H1 (cell line): ENCODE results near the gene ZNF2.

ENCODE experiments used
- CBX5 ChIP-seq: fragments of 300-800, 300-1000 bp; sonication (generic); IDR thresholded peaks from 2 replicates; pipeline ENCODE4 v1.7.1; 2016; ENCODE audit warnings: antibody characterized with exemption, low read length, low read depth
- EP300 ChIP-seq, 2 experiments: IDR thresholded peaks; 1 replicate in 1 of 2; 2 replicates in 1 of 2; pipeline ENCODE4 v1.6.1; 2011 to 2012; ENCODE audit warnings: low read depth in 2 of 2, low read length in 2 of 2, mild to moderate bottlenecking in 2 of 2, borderline replicate concordance in 1 of 2, inconsistent platforms in 1 of 2, moderate library complexity in 1 of 2
- GTF2F1 ChIP-seq: IDR thresholded peaks from 2 replicates; pipeline ENCODE4 v1.6.1; 2012; ENCODE audit warnings: low read depth, low read length, improper control_type of control experiment, borderline replicate concordance
- POLR2AphosphoS5 ChIP-seq: IDR thresholded peaks from 2 replicates; pipeline ENCODE4 v1.6.1; 2011; ENCODE audit warnings: low read depth, low read length
- SIN3A ChIP-seq, 2 experiments: IDR thresholded peaks in 1 of 2; conservative IDR thresholded peaks in 1 of 2; 2 replicates each; pipeline ENCODE4 v1.6.1; 2011 to 2012; ENCODE audit warnings: low read length in 2 of 2, improper control_type of control experiment in 1 of 2, low read depth in 1 of 2, mild to moderate bottlenecking in 1 of 2
- SIX5 ChIP-seq: IDR thresholded peaks from 2 replicates; pipeline ENCODE4 v1.6.1; 2011; ENCODE audit warnings: mild to moderate bottlenecking, low read depth, low read length
- TF ChIP-seq, protein P1 (sequence below), 3 experiments: IDR thresholded peaks; 1 replicate in 2 of 3; 2 replicates in 1 of 3; pipeline versions ENCODE4 v1.5.1 to v1.6.1; 2011; ENCODE audit warnings: low read length in 3 of 3, mild to moderate bottlenecking in 3 of 3, inconsistent platforms in 2 of 3, low read depth in 1 of 3, moderate library complexity in 1 of 3; ENCODE audit not compliant: insufficient read depth in 1 of 3; ENCODE audit errors: control extremely low read depth in 1 of 3

DNA sequence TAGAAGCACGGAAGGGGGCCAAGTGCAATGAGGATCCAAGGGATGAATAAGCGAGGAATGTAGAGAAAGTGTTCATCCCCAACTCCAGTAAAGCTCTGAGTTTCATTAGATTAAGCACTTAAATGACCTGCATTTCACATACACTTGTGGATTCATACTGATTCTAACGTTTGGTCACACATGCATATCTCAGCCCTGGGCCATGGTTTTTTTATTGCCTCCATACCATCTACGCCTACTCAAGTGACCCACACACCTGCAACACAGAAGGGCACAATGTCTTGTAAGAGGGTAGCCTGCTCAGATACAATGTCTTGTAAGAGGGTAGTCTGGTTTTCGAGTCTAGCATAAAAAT, 43.4 kb upstream of the ZNF2 start:
- TF ChIP-seq, protein P1, sequence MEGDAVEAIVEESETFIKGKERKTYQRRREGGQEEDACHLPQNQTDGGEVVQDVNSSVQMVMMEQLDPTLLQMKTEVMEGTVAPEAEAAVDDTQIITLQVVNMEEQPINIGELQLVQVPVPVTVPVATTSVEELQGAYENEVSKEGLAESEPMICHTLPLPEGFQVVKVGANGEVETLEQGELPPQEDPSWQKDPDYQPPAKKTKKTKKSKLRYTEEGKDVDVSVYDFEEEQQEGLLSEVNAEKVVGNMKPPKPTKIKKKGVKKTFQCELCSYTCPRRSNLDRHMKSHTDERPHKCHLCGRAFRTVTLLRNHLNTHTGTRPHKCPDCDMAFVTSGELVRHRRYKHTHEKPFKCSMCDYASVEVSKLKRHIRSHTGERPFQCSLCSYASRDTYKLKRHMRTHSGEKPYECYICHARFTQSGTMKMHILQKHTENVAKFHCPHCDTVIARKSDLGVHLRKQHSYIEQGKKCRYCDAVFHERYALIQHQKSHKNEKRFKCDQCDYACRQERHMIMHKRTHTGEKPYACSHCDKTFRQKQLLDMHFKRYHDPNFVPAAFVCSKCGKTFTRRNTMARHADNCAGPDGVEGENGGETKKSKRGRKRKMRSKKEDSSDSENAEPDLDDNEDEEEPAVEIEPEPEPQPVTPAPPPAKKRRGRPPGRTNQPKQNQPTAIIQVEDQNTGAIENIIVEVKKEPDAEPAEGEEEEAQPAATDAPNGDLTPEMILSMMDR (IDR thresholded peaks at IDR 0.05; ENCODE audit: control extremely low read depth in 1 of 3, insufficient read depth in 1 of 3, low read depth in 1 of 3, low read length in 3 of 3): no peak
- TF ChIP-seq EP300 (IDR thresholded peaks at IDR 0.05; ENCODE audit: borderline replicate concordance in 1 of 2, low read depth in 2 of 2, low read length in 2 of 2) (no peak), POLR2AphosphoS5 (no peak), SIX5 (no peak), CBX5 (no peak), SIN3A (conservative IDR thresholded peaks at IDR 0.05 in 1 of 2, IDR thresholded peaks at IDR 0.05 in 1 of 2; ENCODE audit: low read depth in 1 of 2, low read length in 2 of 2) (no peak), GTF2F1 (no peak)
